ENCODE data around the gene DEF6.

Gene DEF6

DNA sequence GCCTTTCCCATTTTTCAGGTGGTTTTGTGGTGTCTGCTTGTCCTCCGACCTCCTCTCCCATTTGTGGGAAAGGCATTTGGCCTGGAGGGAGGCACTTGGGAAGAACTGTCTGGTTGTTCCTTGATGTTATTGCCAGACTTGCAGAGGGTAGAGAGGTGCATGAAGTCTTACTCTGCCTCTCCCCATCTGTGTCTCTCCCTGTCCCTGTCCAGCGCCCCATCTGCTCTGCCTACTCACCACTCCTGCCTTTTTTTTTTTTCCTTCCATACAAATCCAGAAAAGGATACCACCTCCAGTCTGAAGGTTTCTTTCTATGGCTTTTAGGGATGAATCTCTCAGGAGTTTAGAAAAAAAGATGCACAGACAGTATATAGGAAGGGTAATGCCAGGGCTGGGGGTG lies 64.6 kb downstream of the DEF6 start:
- H3K4me1 ChIP-seq (ENCODE audit: control insufficient read depth in 1 of 2, insufficient read depth in 1 of 2, low read depth in 1 of 2, low read length in 1 of 2): peaks cover 6 to 8% of the 10 kb centered on the region in 2 experiments
- no peaks in the 10 kb centered on the region for H3K27me3 ChIP-seq
- H3K9me3 ChIP-seq: no peaks in the 10 kb centered on the region
- TF ChIP-seq, protein P1, sequence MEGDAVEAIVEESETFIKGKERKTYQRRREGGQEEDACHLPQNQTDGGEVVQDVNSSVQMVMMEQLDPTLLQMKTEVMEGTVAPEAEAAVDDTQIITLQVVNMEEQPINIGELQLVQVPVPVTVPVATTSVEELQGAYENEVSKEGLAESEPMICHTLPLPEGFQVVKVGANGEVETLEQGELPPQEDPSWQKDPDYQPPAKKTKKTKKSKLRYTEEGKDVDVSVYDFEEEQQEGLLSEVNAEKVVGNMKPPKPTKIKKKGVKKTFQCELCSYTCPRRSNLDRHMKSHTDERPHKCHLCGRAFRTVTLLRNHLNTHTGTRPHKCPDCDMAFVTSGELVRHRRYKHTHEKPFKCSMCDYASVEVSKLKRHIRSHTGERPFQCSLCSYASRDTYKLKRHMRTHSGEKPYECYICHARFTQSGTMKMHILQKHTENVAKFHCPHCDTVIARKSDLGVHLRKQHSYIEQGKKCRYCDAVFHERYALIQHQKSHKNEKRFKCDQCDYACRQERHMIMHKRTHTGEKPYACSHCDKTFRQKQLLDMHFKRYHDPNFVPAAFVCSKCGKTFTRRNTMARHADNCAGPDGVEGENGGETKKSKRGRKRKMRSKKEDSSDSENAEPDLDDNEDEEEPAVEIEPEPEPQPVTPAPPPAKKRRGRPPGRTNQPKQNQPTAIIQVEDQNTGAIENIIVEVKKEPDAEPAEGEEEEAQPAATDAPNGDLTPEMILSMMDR (IDR thresholded peaks at IDR 0.05): no peak
- no peak overlapping the region for H3K27ac ChIP-seq
- H3K4me3 ChIP-seq (ENCODE audit: low read depth in 1 of 2, low read length in 1 of 2): no peak overlapping the region
- peaks cover under 1% of the 10 kb centered on the region for H3K36me3 ChIP-seq

DNA sequence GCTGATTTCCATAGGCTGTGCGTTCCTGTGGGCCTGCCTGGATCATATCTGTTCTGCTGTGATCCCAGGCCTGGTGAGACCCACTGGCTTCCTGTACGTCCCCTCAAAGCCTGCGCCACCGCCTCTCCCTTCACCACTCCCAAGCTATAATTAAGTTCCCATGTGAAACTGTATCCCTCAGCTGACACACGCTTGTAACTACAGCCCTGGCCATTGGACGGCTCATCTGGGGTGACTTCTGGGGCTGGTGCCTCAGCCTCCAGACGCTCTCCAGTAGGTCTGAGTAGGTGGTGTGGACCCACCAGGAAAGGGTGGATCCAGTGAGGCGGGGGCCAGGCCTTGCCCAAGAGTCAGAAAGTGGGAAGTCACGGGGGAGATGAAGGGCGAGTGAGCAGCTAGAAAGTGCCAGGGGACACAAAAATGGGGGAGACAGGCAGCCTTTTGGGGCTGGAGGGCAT lies 65.7 kb downstream of the DEF6 start:
- Histone ChIP-seq H3K36me3 (no peaks in the 10 kb centered on the region), H3K4me1 (ENCODE audit: control insufficient read depth in 1 of 2, insufficient read depth in 1 of 2, low read depth in 1 of 2, low read length in 1 of 2) (peaks cover 6 to 9% of the 10 kb centered on the region in 2 experiments), H3K9me3 (no peaks in the 10 kb centered on the region), H3K4me3 (ENCODE audit: low read depth in 1 of 2, low read length in 1 of 2) (no peak overlapping the region), H3K27ac (no peak overlapping the region), H3K27me3 (no peaks in the 10 kb centered on the region)
- TF ChIP-seq, protein P1 (IDR thresholded peaks at IDR 0.05): no peak

DNA sequence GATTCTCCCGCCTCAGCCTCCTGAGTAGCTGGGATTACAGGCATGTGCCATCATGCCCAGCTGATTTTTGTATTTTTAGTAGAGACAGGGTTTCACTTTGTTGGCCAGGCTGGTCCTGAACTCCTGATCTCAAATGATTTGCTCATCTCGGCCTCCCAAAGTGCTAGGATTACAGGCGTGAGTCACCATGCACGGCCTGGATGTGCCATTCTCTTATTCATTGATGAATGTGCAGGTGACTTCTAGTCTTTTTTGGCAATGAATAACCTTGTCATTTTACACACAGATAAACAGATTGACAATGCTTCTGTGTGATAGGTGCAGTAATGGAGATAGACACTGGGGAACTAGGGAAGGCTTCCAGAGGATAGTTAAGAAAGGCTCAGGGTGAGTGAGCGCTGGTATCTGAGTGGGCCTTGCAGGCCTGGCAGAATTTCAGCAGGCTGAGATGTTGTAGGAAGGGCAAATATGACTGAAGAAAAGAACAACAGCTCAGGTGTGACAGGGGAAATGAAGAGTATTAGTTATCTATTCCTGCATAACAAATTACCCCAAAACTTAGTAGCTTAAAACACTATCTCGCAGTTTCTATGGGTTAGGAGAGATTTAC lies 68.1 kb downstream of the DEF6 start:
- no peak overlapping the region for H3K27ac ChIP-seq
- TF ChIP-seq, protein P1 (IDR thresholded peaks at IDR 0.05): no peak
- no peak overlapping the region for H3K4me3 ChIP-seq (ENCODE audit: low read depth in 1 of 2, low read length in 1 of 2)
- H3K4me1 ChIP-seq (ENCODE audit: control insufficient read depth in 1 of 2, insufficient read depth in 1 of 2, low read depth in 1 of 2, low read length in 1 of 2): peaks cover 23 to 25% of the 10 kb centered on the region in 2 experiments
- no peaks in the 10 kb centered on the region for H3K36me3 ChIP-seq
- H3K9me3 ChIP-seq: no peaks in the 10 kb centered on the region
- H3K27me3 ChIP-seq: no peaks in the 10 kb centered on the region

DNA sequence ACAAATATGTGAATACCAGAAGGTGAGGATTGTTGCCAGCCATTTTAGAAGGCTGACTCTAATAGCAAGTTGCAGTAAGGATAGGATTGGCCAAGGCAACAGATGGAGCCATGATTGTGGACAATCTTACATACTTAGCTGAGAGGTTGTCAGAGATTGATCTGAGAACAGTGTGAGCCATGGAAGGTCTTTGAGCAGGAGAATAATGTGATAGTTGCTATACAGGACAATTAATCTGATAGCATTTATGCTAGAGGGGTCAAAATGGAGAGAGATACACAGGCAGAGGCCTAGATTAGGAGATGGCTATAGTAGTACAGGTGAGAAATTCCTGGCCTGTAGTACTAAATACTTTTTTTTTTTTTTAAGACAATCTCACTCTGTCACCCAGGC lies 68.6 kb downstream of the DEF6 start:
- Histone ChIP-seq H3K27me3 (no peaks in the 10 kb centered on the region), H3K4me1 (ENCODE audit: control insufficient read depth in 1 of 2, insufficient read depth in 1 of 2, low read depth in 1 of 2, low read length in 1 of 2) (peaks cover 27 to 29% of the 10 kb centered on the region in 2 experiments), H3K4me3 (ENCODE audit: low read depth in 1 of 2, low read length in 1 of 2) (no peak overlapping the region), H3K9me3 (no peaks in the 10 kb centered on the region), H3K36me3 (no peaks in the 10 kb centered on the region), H3K27ac (no peak overlapping the region)
- TF ChIP-seq, protein P1 (IDR thresholded peaks at IDR 0.05): no peak

DNA sequence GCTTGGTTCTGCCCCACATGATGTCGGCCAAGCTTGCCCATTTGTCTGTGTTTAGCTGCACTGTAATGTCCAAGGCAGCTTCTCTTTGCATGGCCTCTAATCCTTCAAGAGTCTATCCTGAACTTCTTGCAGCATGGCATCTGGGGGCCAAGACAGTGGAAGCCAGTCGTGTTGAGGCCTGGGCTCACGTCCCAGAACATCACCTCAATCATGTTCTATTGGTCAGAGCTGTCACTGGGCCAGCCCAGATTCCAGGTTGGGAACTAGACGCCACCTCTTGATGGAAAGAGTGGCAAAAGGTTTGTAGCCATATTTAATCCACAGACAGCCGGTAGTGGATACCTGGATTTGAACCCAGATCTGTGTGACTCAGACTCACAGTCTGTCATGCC lies 70.0 kb downstream of the DEF6 start:
- TF ChIP-seq, protein P1 (IDR thresholded peaks at IDR 0.05): no peak
- no peaks in the 10 kb centered on the region for H3K36me3 ChIP-seq
- no peaks in the 10 kb centered on the region for H3K27me3 ChIP-seq
- no peak overlapping the region for H3K4me3 ChIP-seq (ENCODE audit: low read depth in 1 of 2, low read length in 1 of 2)
- H3K9me3 ChIP-seq: no peaks in the 10 kb centered on the region
- H3K4me1 ChIP-seq (ENCODE audit: control insufficient read depth in 1 of 2, insufficient read depth in 1 of 2, low read depth in 1 of 2, low read length in 1 of 2): peaks cover 36 to 43% of the 10 kb centered on the region in 2 experiments
- H3K27ac ChIP-seq: no peak overlapping the region

Measured in neutrophil (primary cell).